Measurements from ENCODE around the gene ANO9.
"Not testable (repeated sequence)": the region's sequence is repeated elsewhere in the genome, so short reads cannot be mapped to it uniquely, and the experiment has no call there.

ANO9 gene

DNA sequence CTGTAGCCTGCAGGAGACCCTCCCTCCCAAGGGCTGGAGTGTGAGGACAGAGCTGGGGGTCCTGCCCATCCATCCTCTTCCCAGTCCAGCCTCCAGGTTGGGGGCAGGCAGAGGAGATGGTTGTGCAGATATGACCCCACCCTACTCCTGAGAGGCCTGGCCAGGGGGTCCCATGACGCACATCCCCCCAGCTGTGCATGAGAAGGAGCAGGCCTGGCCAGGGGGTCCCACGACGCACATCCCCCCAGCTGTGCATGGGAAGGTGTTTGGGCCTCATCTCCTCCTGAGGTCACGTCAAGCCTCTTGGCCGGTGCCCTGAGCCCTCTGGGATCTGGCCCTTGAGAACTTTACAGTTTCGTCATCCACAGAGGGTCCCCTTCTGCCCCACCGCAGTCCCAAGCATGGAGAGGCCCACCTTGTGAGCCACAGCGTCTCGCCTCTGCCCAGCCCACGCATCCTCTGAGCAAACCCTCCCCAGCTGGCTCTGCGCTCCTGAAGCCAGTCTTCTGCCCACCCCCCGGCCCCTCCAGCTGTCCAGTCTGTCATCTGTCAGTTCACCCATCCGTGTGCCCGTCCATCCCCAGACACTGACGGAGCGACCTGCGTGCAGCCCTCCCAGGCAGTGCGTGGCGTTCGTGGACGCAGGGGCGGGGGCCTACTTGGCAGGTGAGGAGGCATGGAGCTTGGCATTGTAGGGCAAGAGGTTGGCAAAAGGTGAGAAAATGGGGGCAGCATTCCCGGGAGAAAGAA lies 2.3 kb downstream of the ANO9 start:
- no peak overlapping the region for H3K4me3 ChIP-seq (ENCODE audit: low read length)
- no peak for DNase-seq (ENCODE audit: low read depth)
- TF ChIP-seq, protein P1, sequence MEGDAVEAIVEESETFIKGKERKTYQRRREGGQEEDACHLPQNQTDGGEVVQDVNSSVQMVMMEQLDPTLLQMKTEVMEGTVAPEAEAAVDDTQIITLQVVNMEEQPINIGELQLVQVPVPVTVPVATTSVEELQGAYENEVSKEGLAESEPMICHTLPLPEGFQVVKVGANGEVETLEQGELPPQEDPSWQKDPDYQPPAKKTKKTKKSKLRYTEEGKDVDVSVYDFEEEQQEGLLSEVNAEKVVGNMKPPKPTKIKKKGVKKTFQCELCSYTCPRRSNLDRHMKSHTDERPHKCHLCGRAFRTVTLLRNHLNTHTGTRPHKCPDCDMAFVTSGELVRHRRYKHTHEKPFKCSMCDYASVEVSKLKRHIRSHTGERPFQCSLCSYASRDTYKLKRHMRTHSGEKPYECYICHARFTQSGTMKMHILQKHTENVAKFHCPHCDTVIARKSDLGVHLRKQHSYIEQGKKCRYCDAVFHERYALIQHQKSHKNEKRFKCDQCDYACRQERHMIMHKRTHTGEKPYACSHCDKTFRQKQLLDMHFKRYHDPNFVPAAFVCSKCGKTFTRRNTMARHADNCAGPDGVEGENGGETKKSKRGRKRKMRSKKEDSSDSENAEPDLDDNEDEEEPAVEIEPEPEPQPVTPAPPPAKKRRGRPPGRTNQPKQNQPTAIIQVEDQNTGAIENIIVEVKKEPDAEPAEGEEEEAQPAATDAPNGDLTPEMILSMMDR (IDR thresholded peaks at IDR 0.05; ENCODE audit: insufficient read depth, low read depth, low read length, missing control alignments) = no peak

DNA sequence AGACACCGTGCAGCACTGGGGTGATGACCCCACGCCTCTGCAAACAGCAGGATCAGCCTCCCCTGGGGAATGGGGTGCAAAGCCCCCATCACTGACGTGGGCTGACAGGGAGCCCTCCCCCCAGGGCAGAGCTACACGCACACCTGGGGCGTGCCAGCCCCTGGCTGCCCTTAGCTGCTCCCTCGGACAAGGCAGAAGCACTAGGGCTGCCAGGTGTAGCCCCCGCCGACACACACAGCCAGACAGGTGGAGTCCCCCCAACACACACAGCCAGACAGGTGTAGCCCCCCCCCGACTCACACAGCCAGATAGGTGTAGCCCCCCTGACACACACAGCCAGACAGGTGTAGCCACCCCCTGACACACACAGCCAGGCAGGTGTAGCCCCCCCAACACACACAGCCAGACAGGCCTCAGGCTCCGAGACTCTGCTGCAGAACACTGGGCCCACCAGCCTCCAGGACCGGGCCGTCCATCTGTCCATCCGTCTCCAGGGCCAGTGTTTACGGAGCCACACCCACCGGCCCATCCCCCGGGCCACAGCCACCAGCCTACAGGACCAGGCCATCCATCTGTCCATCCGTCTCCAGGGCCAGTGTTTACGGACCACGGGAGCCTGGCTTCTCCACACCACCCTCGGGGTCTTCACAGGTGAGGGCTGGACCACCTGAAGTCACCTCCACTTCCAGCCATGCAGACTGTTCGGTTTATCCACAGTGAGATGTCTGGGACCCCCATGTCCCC lies 3.5 kb downstream of the ANO9 start:
- DNase-seq (ENCODE audit: low read depth) = no peak
- TF ChIP-seq, protein P1 (IDR thresholded peaks at IDR 0.05; ENCODE audit: insufficient read depth, low read depth, low read length, missing control alignments) = no peak
- no peak overlapping the region for H3K4me3 ChIP-seq (ENCODE audit: low read length)

DNA sequence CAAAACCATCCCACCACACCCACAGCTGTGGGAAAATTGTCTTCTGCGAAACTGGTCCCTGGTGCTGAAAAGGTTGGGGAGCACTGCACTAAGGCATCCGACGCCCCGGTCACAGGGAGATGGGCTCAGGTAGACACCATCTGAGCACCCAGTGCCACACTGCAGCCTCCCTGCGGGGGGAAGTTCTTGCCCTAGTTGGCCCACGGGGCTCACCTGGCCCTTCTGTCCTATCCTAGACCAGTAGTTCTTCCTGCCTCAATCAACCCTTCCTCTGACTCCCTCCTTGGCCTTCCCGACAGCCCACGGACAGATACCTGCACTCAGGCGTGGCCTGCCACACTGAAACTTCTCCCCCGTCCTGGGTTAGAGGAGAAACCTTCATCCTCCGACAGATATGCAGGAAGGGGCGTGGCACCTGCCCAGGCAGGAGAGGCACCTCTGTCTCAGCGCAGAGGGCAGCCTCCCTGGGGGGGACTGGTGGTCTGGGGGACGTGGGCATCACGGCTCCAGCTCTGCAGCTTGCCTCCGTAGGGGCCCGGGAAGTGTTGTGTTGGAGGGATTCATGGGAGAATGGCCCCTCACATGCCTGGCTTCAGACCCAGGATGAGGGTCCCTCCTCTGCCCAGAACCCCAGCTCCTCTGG lies 4.5 kb downstream of the ANO9 start:
- no peak overlapping the region for H3K4me3 ChIP-seq (ENCODE audit: low read length)
- TF ChIP-seq, protein P1 (IDR thresholded peaks at IDR 0.05; ENCODE audit: insufficient read depth, low read depth, low read length, missing control alignments) = no peak
- no peak for DNase-seq (ENCODE audit: low read depth)

DNA sequence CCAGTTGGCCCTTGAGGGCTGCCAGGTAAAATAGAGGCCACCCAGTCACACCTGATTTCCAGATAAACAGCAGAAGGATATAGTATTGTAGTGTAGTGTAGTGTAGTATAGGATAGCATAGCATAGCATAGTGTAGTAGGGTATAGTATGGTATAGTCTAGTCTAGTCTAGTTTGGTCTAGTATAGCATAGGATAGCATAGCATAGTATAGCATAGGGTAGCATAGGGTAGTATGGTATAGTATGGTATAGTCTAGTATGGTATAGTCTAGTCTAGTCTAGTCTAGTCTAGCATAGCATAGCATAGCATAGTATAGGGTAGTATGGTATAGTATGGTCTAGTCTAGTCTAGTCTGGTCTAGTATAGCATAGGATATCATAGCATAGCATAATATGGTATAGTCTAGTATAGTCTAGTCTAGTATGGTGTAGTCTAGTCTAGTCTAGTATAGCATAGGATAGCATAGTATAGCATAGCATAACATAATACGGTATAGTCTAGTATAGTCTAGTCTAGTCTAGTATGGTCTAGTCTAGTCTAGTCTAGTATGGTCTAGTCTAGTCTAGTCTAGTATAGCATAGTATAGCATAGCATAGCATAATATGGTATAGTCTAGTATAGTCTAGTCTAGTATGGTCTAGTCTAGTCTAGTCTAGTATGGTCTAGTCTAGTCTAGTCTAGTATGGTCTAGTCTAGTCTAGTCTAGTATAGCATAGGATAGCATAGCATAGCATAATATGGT lies 6.6 kb downstream of the ANO9 start:
- DNase-seq (ENCODE audit: low read depth); H3K4me3 ChIP-seq (ENCODE audit: low read length): not testable (repeated sequence)

DNA sequence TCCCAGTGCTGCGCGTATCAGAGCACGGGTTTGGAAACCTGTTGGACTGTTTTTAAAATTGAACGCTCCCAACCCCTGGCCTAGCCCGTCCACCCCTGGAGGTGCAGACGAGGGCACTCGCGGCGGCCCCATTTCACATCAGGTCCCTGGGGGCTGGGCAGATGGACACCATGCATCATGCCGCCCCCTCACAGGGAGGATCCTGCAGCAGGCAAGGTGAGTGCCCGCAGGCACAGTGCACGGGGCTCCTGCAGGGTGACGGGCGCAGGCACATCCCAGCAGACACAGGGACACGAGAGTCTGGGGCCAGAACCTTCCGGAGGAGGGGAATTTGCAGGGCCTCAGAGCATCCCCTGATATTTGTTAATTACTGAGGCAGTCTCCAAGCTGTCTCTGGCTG lies 7.3 kb downstream of the ANO9 start:
- no peak for DNase-seq (ENCODE audit: low read depth)
- TF ChIP-seq, protein P1 (IDR thresholded peaks at IDR 0.05; ENCODE audit: insufficient read depth, low read depth, low read length, missing control alignments) = no peak
- H3K4me3 ChIP-seq (ENCODE audit: low read length) = no peak overlapping the region

DNA sequence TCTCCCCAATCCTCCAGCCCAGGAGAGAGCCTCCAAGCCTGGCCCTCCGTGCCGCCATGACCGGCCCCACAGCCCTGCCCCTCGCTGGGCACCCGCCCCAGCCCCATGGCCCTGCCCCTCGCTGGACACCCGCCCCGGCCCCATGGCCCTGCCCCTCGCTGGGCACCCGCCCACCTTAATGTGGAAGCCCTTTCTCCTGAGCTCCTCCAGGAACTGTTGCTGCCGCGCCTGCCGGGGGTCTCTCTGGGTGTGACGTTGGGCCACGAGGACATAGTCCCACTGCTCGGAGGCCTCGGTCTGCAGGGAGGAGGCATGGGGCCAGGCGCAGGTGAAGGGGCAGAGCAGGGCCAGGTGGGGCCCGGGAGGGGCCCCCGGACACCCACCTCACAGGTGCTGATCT lies 8.2 kb downstream of the ANO9 start:
- TF ChIP-seq, protein P1 (IDR thresholded peaks at IDR 0.05; ENCODE audit: insufficient read depth, low read depth, low read length, missing control alignments) = no peak
- DNase-seq (ENCODE audit: low read depth) = no peak
- no peak overlapping the region for H3K4me3 ChIP-seq (ENCODE audit: low read length)

DNA sequence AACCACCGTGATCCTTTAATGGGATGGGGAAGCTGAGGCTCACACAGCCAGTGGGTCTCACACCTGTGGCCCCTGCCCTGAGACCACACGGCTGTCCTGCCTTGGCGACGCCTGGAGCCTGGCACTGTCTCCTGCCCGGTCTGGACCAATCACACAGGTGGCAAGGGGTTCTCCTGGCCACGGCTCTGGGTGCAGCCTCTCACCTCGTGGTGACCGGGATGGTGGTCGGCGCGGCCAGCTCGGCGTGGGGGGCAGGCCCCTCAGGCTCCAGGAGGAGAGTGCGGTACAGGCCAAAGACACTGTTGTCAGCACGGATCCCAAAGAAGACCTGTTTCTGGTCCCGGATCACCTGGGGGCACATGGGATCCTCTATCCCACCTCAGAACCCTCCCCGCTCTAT lies 8.7 kb downstream of the ANO9 start:
- no peak overlapping the region for H3K4me3 ChIP-seq (ENCODE audit: low read length)
- no peak for DNase-seq (ENCODE audit: low read depth)
- TF ChIP-seq, protein P1 (IDR thresholded peaks at IDR 0.05; ENCODE audit: insufficient read depth, low read depth, low read length, missing control alignments) = no peak
